ENCODE results near the gene PRICKLE1.

The PRICKLE1 gene

GRCh38 chr12:42588524-42589464 lies 752 bp downstream of the PRICKLE1 start:
- DNase-seq: no peak

DNA sequence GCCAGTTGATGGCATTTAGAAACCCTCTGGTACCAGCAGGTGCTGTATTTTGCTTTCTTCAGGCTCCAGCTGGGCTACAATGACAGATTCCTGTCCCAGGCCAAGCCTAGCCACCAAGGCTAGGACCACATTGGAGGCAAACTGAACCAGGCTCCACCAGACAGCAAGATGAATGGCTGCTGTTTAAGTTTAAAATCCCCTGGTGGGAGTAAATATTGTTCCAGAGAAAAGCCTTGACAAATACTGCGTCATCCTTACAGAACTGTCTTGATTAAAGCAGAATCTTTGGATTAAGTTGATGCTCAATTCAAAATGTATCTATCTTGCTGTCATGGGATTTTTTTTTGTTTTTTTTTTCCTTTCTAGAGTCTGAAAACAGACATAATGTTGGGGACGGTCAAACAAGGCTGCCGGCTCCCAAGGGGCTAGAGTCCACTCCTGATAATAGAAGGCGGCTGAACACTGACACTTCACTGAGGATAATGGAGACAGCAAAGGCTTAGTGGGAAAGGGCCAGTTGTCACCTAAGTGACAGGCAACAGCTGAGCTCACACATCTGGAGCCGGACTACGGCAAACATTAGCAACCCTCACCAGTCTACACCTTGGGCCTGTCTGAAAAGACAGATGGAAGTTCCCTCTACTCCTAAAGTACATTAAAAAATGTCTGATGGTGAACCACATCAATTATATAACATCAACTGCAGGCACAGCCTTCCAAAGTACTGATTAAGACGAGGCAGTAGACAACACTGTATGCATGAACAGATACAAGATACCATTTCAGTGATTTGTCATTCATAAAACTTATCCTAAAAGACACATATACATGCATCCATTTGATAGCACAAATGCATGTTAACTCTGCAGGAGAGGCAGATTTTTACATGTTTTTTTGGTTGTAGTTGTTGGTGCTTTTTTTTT lies 1.7 kb downstream of the PRICKLE1 start:
- no peak for DNase-seq

DNA sequence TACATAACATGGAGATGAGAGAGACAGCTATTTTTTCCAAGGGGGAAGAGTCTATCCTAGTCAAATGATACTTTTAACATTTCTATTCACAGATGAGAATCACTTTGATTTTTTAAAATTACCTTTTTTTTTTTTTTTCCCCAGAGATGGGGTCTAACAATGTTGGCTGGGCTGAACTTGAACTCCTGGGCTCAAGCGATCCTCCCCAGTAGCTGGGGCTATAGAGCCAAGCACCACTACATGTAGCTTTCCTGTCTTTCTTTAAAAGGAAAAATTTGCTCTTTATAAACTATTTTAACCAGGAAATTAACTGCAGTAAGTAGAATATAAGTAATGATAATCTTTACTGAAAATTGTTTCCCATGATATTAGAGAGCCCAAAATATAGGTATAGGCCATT lies 3.3 kb downstream of the PRICKLE1 start:
- no peak for DNase-seq

DNA sequence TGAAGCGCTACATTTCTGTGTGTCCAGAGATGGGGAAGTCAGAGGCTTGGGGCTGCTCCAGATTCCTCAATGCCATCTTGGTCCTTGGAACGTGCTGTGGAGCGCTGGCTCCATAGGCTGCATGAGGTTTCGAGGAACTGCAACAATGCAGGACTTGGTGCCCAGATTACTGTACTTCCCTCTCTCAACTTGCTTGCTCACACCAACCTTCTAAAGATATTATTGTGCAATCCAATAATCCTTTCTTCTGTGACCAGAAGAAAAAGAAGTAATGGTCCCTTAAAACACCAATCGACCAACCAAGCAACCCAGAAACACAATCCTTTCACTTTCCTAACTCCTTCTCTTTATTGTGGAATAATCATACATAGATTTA lies 3.7 kb downstream of the PRICKLE1 start:
- DNase-seq: no peak

DNA sequence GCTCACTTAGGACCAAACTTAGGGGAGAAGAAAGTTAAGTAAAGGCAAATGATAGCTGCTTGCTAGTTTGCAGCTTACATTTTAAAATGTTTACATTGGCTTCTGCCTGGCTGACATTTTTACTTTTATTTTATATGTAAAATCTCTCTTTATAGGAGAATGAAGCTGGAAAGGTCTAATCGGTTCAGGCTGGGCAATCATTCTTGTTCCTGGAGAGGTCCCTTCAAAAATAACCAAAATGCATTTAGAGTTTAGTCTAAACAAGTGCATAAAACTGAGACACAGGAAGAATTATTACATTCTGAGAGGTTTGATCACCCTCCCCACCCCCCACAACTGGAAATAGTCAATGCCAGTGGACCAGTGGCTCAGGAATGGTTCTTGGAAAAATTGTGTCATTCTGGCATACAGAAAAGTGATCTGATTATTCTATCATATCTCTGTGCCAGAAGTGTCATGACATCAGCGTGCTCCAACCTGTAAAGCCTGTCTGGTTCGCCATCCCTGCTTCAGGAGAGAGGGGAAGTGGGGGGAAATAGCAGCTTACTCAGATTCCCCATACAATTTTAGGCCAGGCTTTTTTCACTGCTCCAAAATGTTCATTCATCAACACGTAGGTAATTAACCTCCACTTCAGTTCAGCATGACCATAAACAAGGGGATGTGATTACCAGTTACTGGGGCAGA lies 4.2 kb downstream of the PRICKLE1 start:
- no peak for DNase-seq

- DNase-seq: no peak
Observed at GRCh38 chr12:42584651-42585111, 4.9 kb downstream of the PRICKLE1 start.

- no peak for DNase-seq
Observed at GRCh38 chr12:42583016-42583415, 6.5 kb downstream of the PRICKLE1 start.

- no peak for DNase-seq
Observed at GRCh38 chr12:42582498-42582897, 7.0 kb downstream of the PRICKLE1 start.

GRCh38 chr12:42582050-42582449 lies 7.5 kb downstream of the PRICKLE1 start:
- no peak for DNase-seq

GRCh38 chr12:42576374-42576773 lies 13.2 kb downstream of the PRICKLE1 start:
- DNase-seq: no peak

DNA sequence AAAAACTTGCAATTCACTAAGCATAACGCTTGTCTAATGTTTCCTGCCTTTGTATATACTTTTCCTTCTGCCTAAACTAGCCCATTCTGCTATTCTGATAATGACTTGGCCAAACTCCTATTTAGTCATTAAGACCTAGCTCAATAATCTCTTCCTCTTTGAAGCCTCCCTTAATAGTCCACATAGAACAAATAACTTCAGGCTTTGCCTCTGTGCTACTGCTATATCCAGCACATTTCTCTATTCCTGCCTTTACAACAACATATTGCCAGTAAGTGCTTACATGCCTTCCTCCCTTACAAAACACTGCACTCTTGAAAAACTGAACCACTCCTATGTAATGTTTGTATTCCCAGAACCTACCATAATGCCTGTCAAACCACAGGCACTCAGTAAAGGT lies 13.8 kb downstream of the PRICKLE1 start:
- DNase-seq: no peak

DNA sequence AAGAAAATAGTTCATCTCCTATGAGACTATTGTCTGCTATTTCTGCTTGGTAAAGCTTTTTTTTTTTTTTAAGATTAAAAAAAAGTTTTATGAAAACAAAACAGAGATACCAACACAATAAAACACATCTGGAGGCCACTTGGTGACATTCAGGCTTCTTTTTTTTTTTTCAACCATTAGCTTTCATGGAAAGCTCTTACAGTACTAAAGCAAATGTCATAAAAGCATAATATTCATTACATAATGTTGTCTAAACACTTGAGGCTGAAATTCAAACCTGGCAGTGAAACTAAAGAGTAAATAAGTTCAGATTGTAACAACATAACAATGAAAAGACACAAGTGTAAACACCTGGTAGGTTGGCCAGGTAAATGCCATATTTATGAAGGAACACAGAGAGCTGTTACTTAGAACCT lies 14.7 kb downstream of the PRICKLE1 start:
- no peak for DNase-seq

DNA sequence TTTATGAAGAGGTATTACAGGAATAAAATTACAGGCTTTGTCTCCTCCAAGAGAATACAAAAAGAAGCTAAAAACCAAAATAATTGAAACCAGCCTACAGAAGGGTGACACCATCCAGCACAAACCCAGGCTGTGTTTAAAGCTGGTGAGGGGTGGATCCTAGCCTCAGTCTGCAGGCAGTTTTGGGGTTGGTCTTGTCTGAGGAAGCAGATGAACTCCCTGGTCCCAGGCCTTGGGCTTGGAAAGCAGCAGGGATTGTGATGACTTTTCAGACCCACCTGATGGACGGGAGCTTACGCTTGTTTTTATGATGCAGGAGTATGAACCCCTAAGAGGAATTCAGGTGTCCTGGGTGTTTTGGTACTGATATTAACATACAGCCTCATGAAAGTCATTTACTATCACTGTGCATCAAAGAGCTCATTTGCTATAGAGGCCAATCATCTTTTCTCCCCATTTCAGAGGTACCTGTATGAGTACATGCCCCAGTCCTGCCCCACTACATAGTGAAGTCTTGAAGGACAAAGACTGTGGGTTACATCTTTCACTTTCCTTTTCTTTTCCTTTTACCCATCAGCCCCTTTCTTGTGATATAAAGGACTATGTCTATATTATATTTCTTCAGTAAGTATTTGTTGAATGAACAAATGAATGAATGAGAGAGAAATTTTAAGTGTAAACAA lies 18.1 kb downstream of the PRICKLE1 start:
- no peak for DNase-seq

GRCh38 chr12:42570076-42570475 lies 19.5 kb downstream of the PRICKLE1 start:
- no peak for DNase-seq

DNA sequence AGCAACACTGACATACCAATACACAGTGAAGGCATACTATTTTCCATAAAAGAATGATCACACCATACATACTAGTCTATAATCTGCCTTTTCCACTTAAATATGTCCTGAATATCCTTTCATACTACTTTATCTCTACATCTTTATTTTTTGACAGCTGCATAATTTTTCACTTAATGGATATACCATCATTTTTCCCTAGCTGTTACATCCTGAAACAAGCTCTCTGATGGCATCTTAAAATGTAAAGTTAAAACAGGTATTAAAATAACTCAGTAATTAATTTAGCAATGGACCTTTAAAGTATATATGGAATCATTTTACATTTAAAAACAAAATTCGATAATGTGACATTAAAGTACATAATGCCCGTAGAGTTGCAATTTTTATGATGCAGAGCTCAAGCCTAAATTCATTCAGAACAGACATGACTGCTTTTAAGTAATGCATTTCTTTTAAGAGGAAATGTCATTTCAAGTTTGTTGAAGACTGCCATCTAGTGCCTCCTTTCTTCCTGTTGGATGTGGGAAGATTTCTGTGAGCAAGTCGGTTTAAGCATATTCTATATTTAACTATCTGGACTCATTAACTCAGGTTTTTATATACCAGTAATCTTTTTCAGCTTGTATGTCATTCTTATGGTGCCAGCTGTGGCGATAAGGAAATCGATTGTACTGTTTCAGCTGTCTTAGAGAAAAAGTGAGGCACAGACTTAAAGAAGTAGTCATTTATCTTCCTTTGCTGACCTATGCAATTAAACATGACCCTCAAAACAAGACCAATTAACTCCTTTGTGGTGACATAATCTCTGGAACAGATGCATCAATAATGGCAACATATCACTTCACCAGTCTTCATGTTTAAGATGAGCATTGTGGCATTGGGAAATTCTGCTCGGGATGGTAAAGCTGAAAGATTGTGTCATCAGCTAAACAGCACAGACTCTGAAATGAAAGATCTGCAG lies 20.3 kb downstream of the PRICKLE1 start:
- no peak for DNase-seq

GRCh38 chr12:42565633-42566032 lies 23.9 kb downstream of the PRICKLE1 start:
- no peak for DNase-seq

DNA sequence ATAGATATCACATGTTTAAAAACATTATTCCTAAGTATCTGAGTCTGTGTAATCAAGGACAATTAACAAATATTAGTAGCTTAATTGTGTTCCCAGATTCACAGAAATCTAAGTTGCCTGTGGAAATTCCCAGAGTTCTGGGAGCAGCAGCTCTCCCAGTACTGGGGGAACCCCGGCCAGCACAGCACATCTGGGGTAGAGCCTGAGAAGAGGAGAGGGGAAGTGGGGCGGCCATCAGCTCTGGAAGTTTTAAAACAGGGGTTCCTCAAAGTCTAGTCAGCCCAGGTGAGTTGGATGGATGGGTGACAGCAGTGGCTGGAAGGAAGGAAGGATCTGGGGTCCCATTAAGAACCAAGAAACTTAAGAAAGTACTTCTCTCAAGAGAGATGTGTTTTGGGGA lies 24.6 kb downstream of the PRICKLE1 start:
- DNase-seq: no peak

GRCh38 chr12:42564556-42564955 lies 25.0 kb downstream of the PRICKLE1 start:
- no peak for DNase-seq

DNA sequence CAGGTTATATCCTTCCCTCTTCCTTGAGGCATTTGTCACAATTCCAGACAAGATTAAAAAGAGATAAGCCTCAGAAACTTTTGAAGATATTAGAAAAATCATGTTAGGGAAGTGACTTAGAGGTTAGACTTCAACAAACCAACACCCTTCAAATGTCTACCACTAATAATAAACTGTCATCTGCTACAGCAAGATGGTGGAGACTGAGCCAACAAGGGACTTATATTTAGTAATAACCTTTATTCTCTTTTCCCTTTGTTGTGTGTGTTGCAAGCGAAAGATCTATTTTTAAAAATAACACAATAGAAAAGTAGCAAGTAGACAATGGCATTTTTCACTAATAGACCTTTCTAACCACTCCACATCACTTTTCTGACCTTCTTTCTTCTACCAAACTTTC lies 28.6 kb downstream of the PRICKLE1 start:
- no peak for DNase-seq

DNA sequence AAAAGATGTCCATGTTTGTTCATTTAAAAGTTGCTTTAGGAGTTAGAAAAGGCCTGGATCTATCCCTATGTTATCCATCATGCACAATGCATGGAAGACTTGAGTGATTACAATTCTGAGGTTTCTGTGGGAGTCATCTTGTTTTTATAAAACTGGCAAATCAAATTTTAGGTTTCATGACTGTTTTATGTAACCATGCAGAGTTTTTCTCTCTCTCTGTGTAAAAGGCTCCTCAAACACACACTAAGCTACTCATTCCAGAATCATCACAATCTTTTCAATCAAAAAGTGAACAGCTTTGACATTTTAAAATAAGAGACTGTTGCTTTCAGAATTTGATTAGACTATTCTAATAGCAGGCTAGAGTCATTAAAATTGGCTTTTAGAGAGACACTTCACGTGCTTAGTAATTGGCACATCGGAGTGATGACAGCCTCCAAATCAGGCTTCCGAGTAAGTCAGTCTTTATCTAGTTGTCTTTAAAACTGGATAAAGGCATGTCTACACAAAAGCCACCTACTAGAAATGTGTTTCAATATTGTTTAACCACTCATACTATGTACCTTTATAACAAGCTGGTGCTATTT lies 31.9 kb downstream of the PRICKLE1 start:
- no peak for DNase-seq

- no peak for DNase-seq
Observed at GRCh38 chr12:42556917-42557316, 32.6 kb downstream of the PRICKLE1 start.

Data from T-helper 9 cell (primary cell).